Liver (tissue), 9 donors: Measurements from ENCODE around the gene HTR3A. TPM values are rescaled to one million over a fixed set of nuclear protein-coding genes. Genes with fewer than 3 reads are reported as not detected.

Experiments used
- DNase-seq: peaks from one replicate; pipeline ENCODE4 v3.0.0-alpha.2; 2017; ENCODE audit warnings: low spot score
- H3K27ac ChIP-seq, 2 donors: one replicate each; pipeline ENCODE4 v1.7.0; 2013; ENCODE audit warnings: inconsistent platforms in 2 of 2, low read length in 2 of 2, control low read depth in 1 of 2, low read depth in 1 of 2, mild to moderate bottlenecking in 1 of 2
- H3K27me3 ChIP-seq, 4 donors: one replicate each; pipeline versions ENCODE4 v1.6.1 to v1.7.0; 2013; ENCODE audit warnings: low read length in 3 of 4, inconsistent platforms in 1 of 4, mild to moderate bottlenecking in 1 of 4, moderate library complexity in 1 of 4; ENCODE audit not compliant: control insufficient read depth in 4 of 4, insufficient read depth in 4 of 4
- H3K36me3 ChIP-seq, 4 donors: one replicate each; pipeline versions ENCODE4 v1.6.1 to v1.7.0; 2013; ENCODE audit warnings: low read length in 3 of 4, mild to moderate bottlenecking in 3 of 4, low read depth in 1 of 4, moderate library complexity in 1 of 4; ENCODE audit not compliant: control insufficient read depth in 4 of 4, insufficient read depth in 3 of 4
- H3K4me1 ChIP-seq, 4 donors: one replicate each; pipeline versions ENCODE4 v1.6.1 to v1.7.0; 2013; ENCODE audit warnings: low read length in 3 of 4, mild to moderate bottlenecking in 3 of 4, moderate library complexity in 1 of 4; ENCODE audit not compliant: control insufficient read depth in 4 of 4, insufficient read depth in 4 of 4
- H3K4me3 ChIP-seq, 3 donors: one replicate each; pipeline versions ENCODE4 v1.6.1 to v1.7.0; 2013; ENCODE audit warnings: low read length in 3 of 3, control low read depth in 1 of 3, low read depth in 1 of 3, mild to moderate bottlenecking in 1 of 3
- H3K9ac ChIP-seq, 2 donors: one replicate each; pipeline ENCODE4 v1.7.0; 2013; ENCODE audit warnings: low read length in 2 of 2, mild to moderate bottlenecking in 2 of 2, moderate library complexity in 2 of 2, control low read depth in 1 of 2, low read depth in 1 of 2
- H3K9me3 ChIP-seq, 4 donors: one replicate each; pipeline versions ENCODE4 v1.6.1 to v1.7.0; 2013; ENCODE audit warnings: low read length in 3 of 4; ENCODE audit not compliant: control insufficient read depth in 4 of 4
- ATF3 ChIP-seq: IDR thresholded peaks from 2 replicates; pipeline ENCODE4 v1.6.1; 2016; ENCODE audit warnings: antibody characterized with exemption
- CTCF ChIP-seq: fragments of 150-350 bp; IDR thresholded peaks from 2 replicates; pipeline ENCODE4 v1.5.1; 2017; ENCODE audit warnings: improper control_type of control experiment, low read depth, low read length; ENCODE audit not compliant: missing input control
- EGR1 ChIP-seq, 2 donors: IDR thresholded peaks; 2 replicates each; pipeline ENCODE4 v1.6.1; 2016 to 2018; ENCODE audit warnings: antibody characterized with exemption in 2 of 2, low read depth in 2 of 2
- FOXA1 ChIP-seq: IDR thresholded peaks from 2 replicates; pipeline ENCODE4 v1.6.1; 2016; ENCODE audit warnings: antibody characterized with exemption
- FOXA2 ChIP-seq: IDR thresholded peaks from 2 replicates; pipeline ENCODE4 v1.6.1; 2016; ENCODE audit warnings: antibody characterized with exemption
- GABPA ChIP-seq, 2 donors: IDR thresholded peaks in 1 of 2; conservative IDR thresholded peaks in 1 of 2; 2 replicates each; pipeline ENCODE4 v1.6.1; 2016; ENCODE audit warnings: antibody characterized with exemption in 2 of 2, mild to moderate bottlenecking in 1 of 2, moderate library complexity in 1 of 2
- HNF4A ChIP-seq, 2 donors: conservative IDR thresholded peaks; 2 replicates each; pipeline ENCODE4 v1.6.1; 2016; ENCODE audit warnings: antibody characterized with exemption in 2 of 2, mild to moderate bottlenecking in 2 of 2
- HNF4G ChIP-seq: IDR thresholded peaks from 2 replicates; pipeline ENCODE4 v1.6.1; 2016; ENCODE audit warnings: antibody characterized with exemption
- JUND ChIP-seq, 2 donors: IDR thresholded peaks; 2 replicates each; pipeline ENCODE4 v1.6.1; 2016; ENCODE audit warnings: antibody characterized with exemption in 2 of 2
- MAX ChIP-seq: IDR thresholded peaks from 2 replicates; pipeline ENCODE4 v1.6.1; 2016; ENCODE audit warnings: antibody characterized with exemption
- NR2F2 ChIP-seq: IDR thresholded peaks from 2 replicates; pipeline ENCODE4 v1.6.1; 2016; ENCODE audit warnings: antibody characterized with exemption
- RAD21 ChIP-seq, 2 donors: IDR thresholded peaks; 2 replicates each; pipeline ENCODE4 v1.6.1; 2016; ENCODE audit warnings: antibody characterized with exemption in 2 of 2, mild to moderate bottlenecking in 2 of 2
- REST ChIP-seq: IDR thresholded peaks from 2 replicates; pipeline ENCODE4 v1.6.1; 2016; ENCODE audit warnings: antibody characterized with exemption, mild to moderate bottlenecking
- RXRA ChIP-seq, 2 donors: IDR thresholded peaks; 2 replicates each; pipeline ENCODE4 v1.6.1; 2017 to 2018; ENCODE audit warnings: antibody characterized with exemption in 2 of 2, mild to moderate bottlenecking in 1 of 2
- SP1 ChIP-seq: IDR thresholded peaks from 2 replicates; pipeline ENCODE4 v1.6.1; 2018; ENCODE audit warnings: antibody characterized with exemption, mild to moderate bottlenecking
- TAF1 ChIP-seq: conservative IDR thresholded peaks from 2 replicates; pipeline ENCODE4 v1.6.1; 2016; ENCODE audit warnings: antibody characterized with exemption, mild to moderate bottlenecking
- YY1 ChIP-seq: IDR thresholded peaks from 2 replicates; pipeline ENCODE4 v1.6.1; 2016; ENCODE audit warnings: antibody characterized with exemption, mild to moderate bottlenecking
- ZBTB33 ChIP-seq: IDR thresholded peaks from 2 replicates; pipeline ENCODE4 v1.6.1; 2016; ENCODE audit warnings: antibody characterized with exemption
- WGBS: extraction: QIAGEN DNeasy Blood & Tissue Kit; methylation state at CpG from one replicate; pipeline ENCODE4 v1.1.7; 2013; 5-methylcytosine and 5-hydroxymethylcytosine counted together
- polyA plus RNA-seq, 2 donors: library from polyadenylated mRNA; stranded (reverse) in 1 of 2; unstranded in 1 of 2; fragments of 200-250 nt in 1 of 2; fragments of >200 nt in 1 of 2; fragmentation: Nextera tagmentation in 1 of 2; extraction: Ambion mirVana in 1 of 2; gene quantifications; one replicate each; pipeline versions ENCODE4 v1.2.1 to v1.2.3, GENCODE V29; 2013 to 2015
- total RNA-seq, 2 donors: library from RNA; depleted of rRNA; stranded (reverse); fragments of >200 nt; gene quantifications; one replicate each; pipeline ENCODE4 v1.2.3, GENCODE V29; 2014
- donor health status: healthy.
- donor health status: healthy.
- donor health status: healthy.
- donor health status: healthy.
- donor health status: healthy.

The HTR3A gene
- total and polyA plus RNA-seq, 4 donors, result not detected

GRCh38 chr11:113977071-113977490, 2.2 kb downstream of the HTR3A start:
- no peak for TF ChIP-seq HNF4A (conservative IDR thresholded peaks at IDR 0.05)
- no peak for TF ChIP-seq TAF1
- TF ChIP-seq JUND (IDR thresholded peaks at IDR 0.05), result no peak
- TF ChIP-seq RXRA (IDR thresholded peaks at IDR 0.05), result no peak
- TF ChIP-seq CTCF, result no peak
- no peak for TF ChIP-seq SP1
- no peak for TF ChIP-seq YY1
- no peak for TF ChIP-seq ATF3
- TF ChIP-seq FOXA2, result no peak
- no peak for TF ChIP-seq HNF4G
- no peak for TF ChIP-seq NR2F2
- Histone ChIP-seq H3K27ac (no peak overlapping the region), H3K4me1 (no peaks in the 10 kb centered on the region), H3K4me3 (no peak overlapping the region), H3K9me3 (no peaks in the 10 kb centered on the region), H3K36me3 (no peaks in the 10 kb centered on the region), H3K9ac (no peak overlapping the region), H3K27me3 (no peaks in the 10 kb centered on the region)
- WGBS, result 67% methylated on average over 4 of the region's 4 CpGs
- DNase-seq, result no peak

- Histone ChIP-seq H3K9ac (no peak overlapping the region), H3K36me3 (no peaks in the 10 kb centered on the region), H3K27ac (no peak overlapping the region), H3K4me3 (no peak overlapping the region), H3K4me1 (no peaks in the 10 kb centered on the region), H3K27me3 (no peaks in the 10 kb centered on the region), H3K9me3 (no peaks in the 10 kb centered on the region)
- 82% methylated on average over 11 of the region's 11 CpGs for WGBS
- DNase-seq, result no peak
- no peak for TF ChIP-seq FOXA1
- TF ChIP-seq EGR1 (IDR thresholded peaks at IDR 0.05; ENCODE audit: low read depth in 2 of 2), result no peak
- TF ChIP-seq HNF4A (conservative IDR thresholded peaks at IDR 0.05), result no peak
- no peak for TF ChIP-seq JUND (IDR thresholded peaks at IDR 0.05)
- no peak for TF ChIP-seq MAX
- TF ChIP-seq TAF1, result no peak
- TF ChIP-seq REST, result no peak
- no peak for TF ChIP-seq RXRA (IDR thresholded peaks at IDR 0.05)
- no peak for TF ChIP-seq NR2F2
- no peak for TF ChIP-seq YY1
- no peak for TF ChIP-seq GABPA (IDR thresholded peaks at IDR 0.05 in 1 of 2, conservative IDR thresholded peaks at IDR 0.05 in 1 of 2)
- no peak for TF ChIP-seq ATF3
- TF ChIP-seq HNF4G, result no peak
- TF ChIP-seq ZBTB33, result no peak
- TF ChIP-seq RAD21 (IDR thresholded peaks at IDR 0.05), result no peak
Observed at GRCh38 chr11:113977701-113978100, 2.8 kb downstream of the HTR3A start.
